Measurements from ENCODE around the gene COBL. TPM values are rescaled to one million over a fixed set of nuclear protein-coding genes. Genes with fewer than 3 reads are reported as not detected.

COBL gene
- total RNA-seq, 2 donors from 2014 or later: not detected

GRCh38 chr7:51312951-51313737 lies 3.5 kb downstream of the COBL start:
- ATAC-seq (no peak), DNase-seq (ENCODE audit: low spot score in 2 of 2) (no peak)
- Mint-ChIP-seq H3K27ac (no peak overlapping the region), H3K36me3 (peaks cover 0 to 5% of the 10 kb centered on the region in 2 donors), H3K9me3 (no peaks in the 10 kb centered on the region)

DNA sequence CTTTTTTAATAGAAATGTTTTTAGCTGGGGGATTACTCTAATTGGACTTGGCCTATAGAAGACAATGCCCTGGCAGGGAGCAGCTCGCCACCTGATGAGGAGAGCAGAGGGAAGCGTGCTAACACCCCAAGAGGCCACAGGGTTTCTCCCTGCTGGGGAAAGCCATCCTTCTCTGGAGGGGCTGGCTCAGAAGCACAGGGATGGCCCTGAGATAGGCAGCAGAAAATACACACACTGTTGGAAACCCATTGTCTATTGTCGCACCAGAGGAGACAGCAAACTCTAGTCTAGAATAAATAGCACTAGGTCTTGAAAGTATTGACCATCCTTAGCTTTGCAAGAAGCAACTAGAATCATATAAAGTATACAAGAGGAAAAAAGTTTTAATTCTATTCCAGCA lies 5.4 kb downstream of the COBL start:
- no peaks in the 10 kb centered on the region for H3K9me3 Mint-ChIP-seq
- DNase-seq (ENCODE audit: low spot score in 2 of 2) (no peak), ATAC-seq (no peak)
- no peaks in the 10 kb centered on the region for H3K36me3 Mint-ChIP-seq
- no peak overlapping the region for H3K27ac Mint-ChIP-seq

DNA sequence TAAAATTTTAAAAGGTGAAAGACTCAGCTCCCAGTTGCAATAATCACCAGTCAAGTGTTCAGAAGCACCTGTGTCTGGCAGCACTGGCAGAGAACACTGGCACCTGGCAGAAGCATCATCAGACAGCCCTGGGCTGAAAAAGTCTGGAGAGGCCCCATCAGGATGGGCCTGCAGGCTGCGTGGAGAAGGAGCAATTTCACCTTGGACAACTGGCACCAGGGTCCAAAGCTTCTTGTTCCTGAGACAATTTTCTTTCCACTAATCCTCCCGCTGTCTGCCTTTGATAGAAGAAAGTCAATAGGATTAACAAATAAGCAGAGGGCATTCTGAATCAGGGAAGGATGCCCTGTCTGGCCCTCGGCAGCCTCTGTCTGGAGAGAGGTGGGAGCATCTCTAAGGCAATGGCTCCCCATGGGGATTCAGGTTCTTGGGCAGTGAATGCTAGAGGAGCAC lies 6.5 kb downstream of the COBL start:
- Mint-ChIP-seq H3K9me3 (no peaks in the 10 kb centered on the region), H3K36me3 (no peaks in the 10 kb centered on the region)
- no peak for DNase-seq (ENCODE audit: low spot score in 2 of 2)

DNA sequence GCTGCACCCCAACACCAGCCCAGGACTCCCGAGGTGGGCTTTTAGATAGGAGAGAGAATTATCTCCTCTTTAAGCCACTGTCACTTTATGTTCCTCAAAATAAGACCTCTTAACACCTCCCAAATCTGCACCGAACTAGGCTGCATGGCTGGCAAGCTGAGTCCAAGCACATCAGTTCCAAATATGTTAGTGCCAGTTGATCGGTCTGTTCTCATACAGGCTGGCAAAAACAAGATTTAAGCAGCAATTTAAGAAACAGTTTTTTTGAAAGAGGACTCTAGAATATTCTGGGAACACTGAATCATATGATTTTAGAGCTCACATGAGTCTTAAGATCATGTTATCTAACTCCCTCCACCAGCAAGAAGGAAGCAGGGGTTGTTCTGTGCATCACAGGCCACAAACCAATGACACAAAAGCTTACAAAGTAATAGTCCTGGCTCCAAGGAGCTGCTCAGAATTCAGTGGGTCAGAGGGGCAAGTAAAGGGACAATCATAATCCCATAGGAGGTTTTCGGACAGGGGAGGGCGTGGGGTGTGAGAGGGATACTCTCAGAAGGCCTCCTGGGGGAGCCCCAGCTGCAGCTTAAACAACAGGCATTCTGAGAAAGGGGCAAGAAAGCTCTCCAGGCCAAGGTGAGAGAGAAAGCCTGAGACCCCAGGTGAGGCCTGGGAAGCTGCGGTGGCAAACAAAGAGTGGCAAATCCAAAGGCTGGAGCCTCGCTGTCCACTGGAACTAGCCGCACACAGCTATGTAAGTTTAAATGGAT lies 7.1 kb downstream of the COBL start:
- no peaks in the 10 kb centered on the region for H3K9me3 Mint-ChIP-seq
- H3K36me3 Mint-ChIP-seq: no peaks in the 10 kb centered on the region
- ATAC-seq (no peak), DNase-seq (ENCODE audit: low spot score in 2 of 2) (no peak)
- H3K27ac Mint-ChIP-seq: peak overlapping the region in 1 of 2 donors; percentile 14

More for the DNA sequence above, 6.5 kb downstream of the COBL start:
- H3K27ac Mint-ChIP-seq: no peak overlapping the region
- no peak for ATAC-seq

DNA sequence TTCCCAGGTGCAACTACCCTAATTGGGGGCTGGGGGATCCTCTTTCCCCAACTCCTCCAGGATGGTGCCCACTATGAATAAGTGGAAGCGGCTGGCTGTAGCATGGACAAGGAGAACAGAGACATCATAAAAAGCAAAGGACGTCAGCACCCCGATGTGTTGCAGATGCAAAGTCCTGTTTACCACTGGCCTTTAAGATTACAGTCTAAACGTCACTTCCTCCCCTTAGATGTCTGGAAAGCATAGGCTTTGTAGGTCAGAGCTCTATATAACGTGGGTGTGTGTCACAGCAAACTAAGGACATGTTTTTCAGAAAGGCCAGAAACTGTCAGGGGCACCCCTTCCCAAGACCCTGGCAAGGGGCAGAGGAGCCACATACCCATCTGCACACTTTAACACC lies 7.9 kb downstream of the COBL start:
- no peak for DNase-seq (ENCODE audit: low spot score in 2 of 2)
- Mint-ChIP-seq H3K9me3 (no peaks in the 10 kb centered on the region), H3K36me3 (no peaks in the 10 kb centered on the region), H3K27ac (no peak overlapping the region)
- ATAC-seq: no peak

- no peak overlapping the region for H3K27ac Mint-ChIP-seq
- ATAC-seq (no peak), DNase-seq (ENCODE audit: low spot score in 2 of 2) (no peak)
- H3K9me3 Mint-ChIP-seq: no peaks in the 10 kb centered on the region
- H3K36me3 Mint-ChIP-seq: no peaks in the 10 kb centered on the region
Measured at GRCh38 chr7:51308265-51308664, 8.3 kb downstream of the COBL start.

GRCh38 chr7:51307651-51308210 lies 8.9 kb downstream of the COBL start:
- DNase-seq (ENCODE audit: low spot score in 2 of 2) (no peak), ATAC-seq (no peak)
- H3K36me3 Mint-ChIP-seq: no peaks in the 10 kb centered on the region

GRCh38 chr7:51306761-51307160 lies 9.8 kb downstream of the COBL start:
- no peaks in the 10 kb centered on the region for H3K9me3 Mint-ChIP-seq
- ATAC-seq (no peak), DNase-seq (ENCODE audit: low spot score in 2 of 2) (no peak)
- no peaks in the 10 kb centered on the region for H3K36me3 Mint-ChIP-seq
- H3K27ac Mint-ChIP-seq: no peak overlapping the region

More at GRCh38 chr7:51307651-51308210, 8.9 kb downstream of the COBL start:
- Mint-ChIP-seq H3K27ac (no peak overlapping the region), H3K9me3 (no peaks in the 10 kb centered on the region)

DNA sequence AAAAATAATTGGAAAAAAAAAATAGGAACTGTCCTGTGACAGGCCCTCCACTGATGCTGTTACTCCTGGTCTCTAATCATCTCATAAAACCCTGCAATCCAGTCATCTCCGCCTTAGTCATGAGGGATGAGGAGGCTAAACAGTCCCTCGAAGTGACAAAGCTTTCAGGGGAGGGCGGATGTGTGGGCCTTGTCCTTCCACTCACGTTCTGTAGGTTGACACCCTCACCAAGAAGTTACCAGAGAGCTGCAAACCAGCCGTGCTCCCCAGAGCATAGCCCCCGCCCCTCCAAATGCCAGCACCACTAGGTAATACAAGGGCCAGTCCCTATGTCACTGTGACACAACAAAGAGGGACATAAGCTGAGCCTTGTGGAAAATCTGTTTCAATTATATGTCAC lies 11.9 kb downstream of the COBL start:
- H3K27ac Mint-ChIP-seq: no peak overlapping the region
- no peaks in the 10 kb centered on the region for H3K9me3 Mint-ChIP-seq

GRCh38 chr7:51303142-51303525 lies 13.5 kb downstream of the COBL start:
- no peak for ATAC-seq
- no peaks in the 10 kb centered on the region for H3K9me3 Mint-ChIP-seq

More for the DNA sequence above, 11.9 kb downstream of the COBL start:
- H3K36me3 Mint-ChIP-seq: no peaks in the 10 kb centered on the region
- DNase-seq (ENCODE audit: low spot score in 2 of 2) (no peak), ATAC-seq (no peak)

GRCh38 chr7:51301806-51302205 lies 14.8 kb downstream of the COBL start:
- Mint-ChIP-seq H3K27ac (no peak overlapping the region), H3K9me3 (no peaks in the 10 kb centered on the region), H3K36me3 (no peaks in the 10 kb centered on the region)
- DNase-seq (ENCODE audit: low spot score in 2 of 2): no peak
- ATAC-seq: no peak

More at GRCh38 chr7:51303142-51303525, 13.5 kb downstream of the COBL start:
- DNase-seq (ENCODE audit: low spot score in 2 of 2): no peak
- Mint-ChIP-seq H3K36me3 (no peaks in the 10 kb centered on the region), H3K27ac (no peak overlapping the region)

DNA sequence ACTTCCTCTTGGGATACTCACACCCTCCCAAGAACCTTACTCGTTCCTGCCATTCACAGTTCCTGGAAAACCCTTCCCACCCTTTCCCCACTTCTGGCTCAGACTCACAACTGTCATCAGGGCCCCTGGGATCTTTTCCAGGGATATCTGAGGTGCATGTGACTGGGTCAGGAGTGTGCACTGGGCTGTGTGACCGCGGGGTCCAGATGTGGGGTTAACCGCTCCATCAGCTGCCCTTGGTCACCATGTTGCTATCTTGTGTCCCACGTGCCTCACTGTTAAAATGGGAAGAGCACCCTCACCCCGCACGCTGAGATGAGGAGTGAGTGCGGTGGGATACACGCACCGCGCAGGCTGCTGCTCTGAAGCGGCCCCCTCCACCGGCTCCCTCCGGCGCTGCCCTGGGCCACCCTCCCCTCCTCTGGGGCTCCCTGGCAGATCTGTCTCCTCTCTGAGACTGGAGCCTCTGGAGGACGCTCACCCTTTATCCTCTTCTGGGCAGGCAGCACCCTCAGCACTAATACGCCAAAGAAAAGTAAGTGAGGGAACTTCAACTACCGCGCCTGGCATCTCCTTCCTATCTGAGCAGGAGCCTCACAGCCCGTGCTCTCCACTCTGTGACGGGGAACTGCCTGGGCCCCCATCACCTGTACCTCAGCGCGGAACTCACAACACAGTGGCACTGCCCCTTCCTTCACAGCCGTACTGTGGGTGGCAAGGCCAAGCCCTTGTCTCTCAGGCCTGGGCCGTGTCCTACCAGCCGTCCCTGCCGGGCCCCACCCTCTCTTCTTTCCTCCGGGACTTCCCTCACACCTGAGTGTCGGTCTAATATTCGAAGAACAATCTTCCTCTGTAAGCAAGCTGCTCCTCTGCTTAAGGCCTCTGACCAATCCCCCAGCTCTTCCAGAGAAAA lies 15.6 kb downstream of the COBL start:
- no peaks in the 10 kb centered on the region for H3K36me3 Mint-ChIP-seq
- H3K9me3 Mint-ChIP-seq: no peaks in the 10 kb centered on the region
- DNase-seq (ENCODE audit: low spot score in 2 of 2) (no peak), ATAC-seq (no peak)
- H3K27ac Mint-ChIP-seq: no peak overlapping the region

DNA sequence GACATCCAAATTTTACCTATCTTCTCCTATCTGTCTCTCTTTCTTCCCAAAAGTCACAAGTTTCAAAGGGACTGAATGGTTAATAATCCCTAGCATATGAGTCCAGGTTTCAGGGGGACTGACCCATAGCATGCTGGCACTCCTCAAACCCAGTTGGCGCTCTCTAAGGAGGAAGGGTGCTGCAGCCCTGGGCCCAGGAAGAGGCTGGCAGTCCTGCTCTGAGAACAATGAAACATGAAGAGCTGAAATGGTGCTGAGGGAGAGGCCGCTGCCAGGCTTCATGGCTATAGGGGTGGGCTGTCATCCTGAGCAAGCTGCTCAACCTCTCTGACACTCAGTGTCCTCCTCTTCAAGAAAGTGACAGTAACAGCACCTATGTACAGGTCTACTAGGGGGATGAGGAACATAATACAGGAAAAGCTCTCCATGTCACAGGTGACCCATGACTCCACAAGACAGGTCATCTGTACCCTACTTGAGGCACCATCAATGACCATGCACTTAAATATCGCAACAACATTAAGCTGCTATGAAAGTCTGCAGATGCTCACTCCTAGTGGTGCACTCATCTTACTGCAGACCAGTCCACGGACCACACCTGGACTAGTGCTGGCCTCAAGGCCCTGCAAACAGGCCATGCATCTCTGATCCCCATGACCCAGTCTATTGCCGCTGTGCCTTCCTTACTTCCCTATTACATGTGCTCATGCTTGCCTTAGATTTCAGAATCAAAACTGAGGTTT lies 17.0 kb downstream of the COBL start:
- ATAC-seq: no peak
- H3K36me3 Mint-ChIP-seq: no peaks in the 10 kb centered on the region
- no peaks in the 10 kb centered on the region for H3K9me3 Mint-ChIP-seq
- no peak overlapping the region for H3K27ac Mint-ChIP-seq
- DNase-seq (ENCODE audit: low spot score in 2 of 2): no peak

DNA sequence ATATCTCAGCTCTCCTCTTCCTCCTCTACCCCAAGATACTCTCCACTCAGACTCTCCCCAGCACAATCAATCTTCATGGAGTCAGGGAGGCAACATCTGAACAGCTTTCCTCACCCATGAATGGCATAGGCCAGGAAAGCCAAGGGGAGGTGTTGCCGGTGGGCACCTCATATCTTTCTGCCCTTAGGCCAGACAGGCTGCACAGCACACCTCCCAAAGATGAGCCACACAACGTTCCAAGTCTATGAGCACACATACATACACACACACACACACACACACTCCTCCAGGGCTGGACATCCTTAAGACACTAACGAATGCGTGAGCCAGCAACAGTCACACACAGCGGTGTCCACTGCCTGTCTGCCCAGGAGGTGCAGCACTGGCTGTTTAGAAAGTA lies 17.7 kb downstream of the COBL start:
- DNase-seq (ENCODE audit: low spot score in 2 of 2): no peak
- no peak for ATAC-seq
- Mint-ChIP-seq H3K27ac (peak overlapping the region in 1 of 2 donors; percentile 13), H3K9me3 (no peaks in the 10 kb centered on the region), H3K36me3 (no peaks in the 10 kb centered on the region)

GRCh38 chr7:51297986-51298385 lies 18.6 kb downstream of the COBL start:
- no peak for ATAC-seq
- no peak for DNase-seq (ENCODE audit: low spot score in 2 of 2)
- Mint-ChIP-seq H3K36me3 (no peaks in the 10 kb centered on the region), H3K9me3 (no peaks in the 10 kb centered on the region), H3K27ac (no peak overlapping the region)
